RPMI8226 (cell line): Measurements from ENCODE around the gene MLYCD.

ENCODE experiments used
- DNase-seq: peaks from one replicate; pipeline ENCODE4 v3.0.0-alpha.2; 2015

The MLYCD gene

DNA sequence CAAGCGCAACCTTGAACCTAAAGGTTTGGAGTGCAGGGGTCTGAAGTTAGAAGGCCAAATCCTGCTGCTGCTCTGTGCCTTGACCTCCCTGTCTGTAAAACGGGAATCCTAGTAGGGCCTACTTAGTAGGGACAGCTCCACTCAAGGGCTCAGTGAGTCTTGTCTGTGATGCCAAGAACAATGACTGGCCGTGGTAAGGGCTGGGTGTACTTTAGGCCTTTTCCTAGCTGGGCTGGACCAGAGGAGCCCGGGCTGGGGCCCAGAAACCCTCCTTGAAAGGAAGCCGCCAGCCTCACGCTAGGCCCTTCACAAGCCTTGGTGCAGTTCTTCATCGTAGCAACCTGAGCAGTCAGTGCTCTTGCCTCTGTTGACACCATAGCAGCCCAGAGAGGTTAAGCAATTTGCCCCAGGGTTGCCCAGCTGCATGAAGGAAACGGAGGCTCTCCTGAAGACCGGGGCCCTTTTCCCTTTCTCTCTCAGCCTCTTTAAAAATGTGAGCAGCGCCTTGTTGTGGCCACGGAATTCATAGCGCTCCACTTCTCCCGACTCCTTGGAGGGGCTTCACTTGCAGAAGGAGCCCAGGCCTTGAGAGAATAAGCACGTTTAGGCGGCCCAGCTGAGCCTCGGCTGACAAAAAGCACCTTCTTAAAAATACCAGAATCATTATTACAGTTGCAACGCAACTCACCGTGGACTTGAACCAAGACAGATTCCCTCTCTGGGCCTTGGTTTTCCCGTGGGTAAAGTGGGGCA, 73.5 kb downstream of the MLYCD start:
- no peak for DNase-seq

DNA sequence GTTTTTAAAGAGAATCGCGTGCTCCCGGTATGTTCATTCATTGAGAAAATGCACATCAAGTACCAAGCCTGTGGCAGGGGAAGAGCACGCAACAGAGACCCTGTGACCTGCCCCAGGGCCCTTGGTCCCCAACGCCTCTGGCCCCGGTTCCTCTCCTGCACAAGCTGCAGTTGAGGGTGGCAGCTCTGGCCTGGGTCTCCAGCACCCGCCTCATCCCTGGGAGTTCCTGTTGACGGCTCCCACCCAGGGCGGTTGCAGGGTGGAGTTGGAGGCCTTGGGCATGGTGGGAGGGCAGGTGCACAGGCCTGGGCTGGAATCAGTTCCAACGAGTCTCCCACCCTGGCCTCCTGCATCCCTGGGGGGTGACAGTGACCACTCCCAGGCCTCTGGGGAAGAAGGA, 74.2 kb downstream of the MLYCD start:
- no peak for DNase-seq

DNA sequence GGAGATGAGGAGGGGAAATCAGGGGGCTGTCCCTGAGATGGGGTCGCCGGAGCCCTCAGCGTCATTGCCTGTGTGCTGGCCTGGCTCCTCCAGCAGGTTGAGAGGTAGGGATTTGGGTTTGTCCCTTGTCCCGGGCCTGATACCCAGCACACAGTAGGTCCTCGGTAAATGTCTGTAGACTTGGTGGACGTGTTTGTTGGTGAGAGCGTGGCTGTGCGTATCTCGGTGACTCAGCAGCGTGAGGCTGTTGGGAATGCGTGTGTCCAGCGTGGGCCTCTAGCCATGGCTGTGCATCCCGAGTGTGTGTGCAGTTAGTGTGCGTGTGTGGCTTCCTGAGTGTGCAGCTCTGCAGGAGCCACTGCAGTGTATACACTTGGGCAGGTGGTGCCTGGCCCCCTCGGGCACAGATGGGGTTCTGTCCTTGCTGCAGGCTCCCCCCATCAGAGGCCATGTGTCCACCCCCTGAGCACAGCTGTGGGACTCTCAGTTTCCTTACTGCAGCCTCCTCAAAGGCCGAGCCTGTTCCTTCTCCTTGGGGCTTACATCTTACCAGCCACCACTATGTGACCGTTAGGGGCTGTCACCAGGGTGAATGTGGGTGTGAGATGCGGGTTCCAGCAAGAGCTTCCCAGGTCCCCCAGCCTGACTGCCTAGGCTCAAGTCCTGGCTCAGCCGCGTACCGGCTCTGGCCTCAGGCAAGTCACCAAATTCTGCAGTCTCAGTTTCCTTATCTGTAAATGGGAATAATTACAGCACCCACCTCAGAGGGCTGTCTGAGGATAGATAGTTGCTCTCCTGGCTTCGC, 74.9 kb downstream of the MLYCD start:
- DNase-seq = no peak

DNA sequence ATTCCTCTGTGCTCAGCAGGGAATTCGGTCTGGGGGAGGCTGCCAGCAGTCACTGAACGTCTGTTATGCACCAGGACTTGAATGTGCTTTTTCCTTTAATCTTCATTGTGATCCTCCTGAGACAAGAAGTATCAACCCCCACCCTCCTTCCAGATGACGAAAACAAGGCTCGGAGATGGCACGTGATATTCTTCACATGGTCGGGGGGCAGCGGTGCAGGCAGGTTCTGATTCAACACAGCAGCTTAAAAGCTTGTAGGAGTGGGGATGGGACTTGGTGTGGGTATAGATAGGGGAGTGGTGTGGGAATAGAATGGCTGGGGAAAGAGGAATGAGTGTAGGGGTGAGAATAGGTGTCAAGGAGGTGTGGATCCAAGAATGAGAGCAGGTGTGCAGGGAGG, 75.6 kb downstream of the MLYCD start:
- DNase-seq = no peak

DNA sequence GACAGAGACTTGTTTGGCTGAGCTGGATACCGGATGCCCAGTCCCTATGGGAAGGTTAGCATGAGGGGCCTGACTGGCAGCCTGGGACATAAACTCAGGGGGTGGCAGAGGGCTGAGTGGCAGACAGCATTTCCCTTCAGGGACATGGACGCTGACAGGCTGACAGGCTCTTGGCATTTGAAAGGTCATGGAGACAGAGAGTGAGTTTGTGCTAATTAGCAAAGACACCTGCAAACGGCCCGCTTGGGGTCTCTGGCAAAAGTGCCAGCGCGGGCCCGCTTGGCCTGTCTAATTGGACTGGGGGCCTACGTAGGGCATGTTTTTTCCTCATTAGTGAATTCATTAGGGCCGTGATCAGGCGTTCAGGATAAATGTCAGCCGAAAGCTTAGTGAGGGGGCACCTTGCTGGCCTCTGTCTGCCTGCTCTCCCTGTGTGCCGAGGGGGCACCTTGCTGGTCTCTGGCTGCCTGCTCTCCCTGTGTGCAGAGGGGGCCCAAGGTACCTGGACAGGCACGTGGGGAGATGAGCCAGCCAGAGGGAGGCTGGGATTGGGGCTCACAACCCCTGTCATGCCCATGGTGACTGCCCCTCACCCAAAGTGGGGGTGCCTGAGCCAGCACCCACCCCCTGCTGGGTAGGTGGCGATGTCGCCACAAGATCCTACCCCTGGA, 76.8 kb downstream of the MLYCD start:
- DNase-seq = no peak
